Inferior parietal cortex (tissue), 1 donor: ENCODE results near the gene GPR25.
A peak's percentile ranks its signal among the peaks of the same experiment; 100 is the strongest.

Source experiments
- DNase-seq: peaks from one replicate; pipeline ENCODE4 v3.0.0-alpha.2; 2016; ENCODE audit errors: extremely low spot score

The GPR25 gene

DNA sequence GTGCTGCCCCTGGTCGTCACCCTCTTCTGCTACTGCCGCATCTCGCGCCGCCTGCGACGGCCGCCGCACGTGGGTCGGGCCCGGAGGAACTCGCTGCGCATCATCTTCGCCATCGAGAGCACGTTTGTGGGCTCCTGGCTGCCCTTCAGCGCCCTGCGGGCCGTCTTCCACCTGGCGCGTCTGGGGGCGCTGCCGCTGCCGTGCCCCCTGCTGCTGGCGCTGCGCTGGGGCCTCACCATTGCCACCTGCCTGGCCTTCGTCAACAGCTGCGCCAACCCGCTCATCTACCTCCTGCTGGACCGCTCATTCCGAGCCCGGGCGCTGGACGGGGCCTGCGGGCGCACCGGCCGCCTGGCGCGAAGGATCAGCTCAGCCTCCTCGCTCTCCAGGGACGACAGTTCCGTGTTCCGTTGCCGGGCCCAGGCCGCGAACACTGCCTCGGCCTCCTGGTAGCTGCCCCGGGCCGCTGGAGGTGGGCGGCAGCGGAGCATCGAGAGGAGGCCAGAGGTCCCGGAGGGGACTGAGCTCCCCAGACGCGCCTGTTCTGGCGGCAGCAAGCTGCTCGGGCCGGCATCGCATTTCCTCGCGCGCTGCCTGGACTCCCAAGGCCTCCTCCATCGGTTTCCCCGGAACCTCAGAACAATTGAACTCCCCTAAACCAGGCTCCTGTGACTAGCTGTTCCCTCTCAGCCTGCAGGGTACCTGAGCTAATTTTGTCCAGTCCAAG lies 1.1 kb downstream of the GPR25 start:
- no peak for DNase-seq

DNA sequence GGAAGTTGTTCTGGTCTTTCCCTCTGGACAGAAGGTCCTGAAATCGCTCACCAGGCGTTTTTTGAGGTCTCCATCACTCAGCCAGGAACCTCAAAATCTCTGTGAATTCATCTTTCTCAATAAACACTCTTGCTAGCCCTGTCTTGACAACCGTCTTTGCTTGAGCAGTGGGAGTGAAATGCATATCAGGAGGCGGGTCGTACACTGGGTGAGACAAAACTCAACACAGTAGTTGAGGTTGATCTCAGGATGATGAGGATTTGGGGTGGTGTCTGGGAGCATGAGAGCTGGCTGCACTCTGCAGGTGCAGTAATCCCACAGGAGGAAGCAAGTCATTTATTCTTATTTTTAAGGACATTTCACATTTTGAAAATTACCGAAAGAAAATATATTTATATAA lies 1.9 kb downstream of the GPR25 start:
- no peak for DNase-seq

GRCh38 chr1:200875416-200875815 lies 2.6 kb downstream of the GPR25 start:
- no peak for DNase-seq

DNA sequence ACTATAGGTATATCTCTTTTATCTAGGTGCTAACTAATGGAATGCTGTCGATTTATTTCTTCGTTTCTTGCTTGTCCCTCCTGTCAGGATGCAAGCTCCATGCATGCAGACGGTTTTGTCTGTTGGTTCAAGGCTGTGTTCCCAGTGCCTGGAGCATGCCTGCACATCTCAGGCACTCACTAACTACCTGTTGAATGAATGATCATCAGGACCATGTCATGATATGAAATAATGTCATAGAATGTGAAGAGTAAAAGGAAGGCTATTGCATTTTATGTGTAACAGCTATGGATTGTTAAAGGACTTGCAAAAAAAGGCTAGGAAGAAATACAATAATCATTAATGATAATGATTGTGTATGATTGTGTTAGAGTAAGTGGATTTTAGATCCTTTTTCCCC lies 4.2 kb downstream of the GPR25 start:
- DNase-seq = no peak

GRCh38 chr1:200877839-200878551 lies 5.2 kb downstream of the GPR25 start:
- no peak for DNase-seq

- DNase-seq = no peak
Measured at GRCh38 chr1:200880212-200880611, 7.4 kb downstream of the GPR25 start.

GRCh38 chr1:200883118-200883517 lies 10.3 kb downstream of the GPR25 start:
- no peak for DNase-seq

DNA sequence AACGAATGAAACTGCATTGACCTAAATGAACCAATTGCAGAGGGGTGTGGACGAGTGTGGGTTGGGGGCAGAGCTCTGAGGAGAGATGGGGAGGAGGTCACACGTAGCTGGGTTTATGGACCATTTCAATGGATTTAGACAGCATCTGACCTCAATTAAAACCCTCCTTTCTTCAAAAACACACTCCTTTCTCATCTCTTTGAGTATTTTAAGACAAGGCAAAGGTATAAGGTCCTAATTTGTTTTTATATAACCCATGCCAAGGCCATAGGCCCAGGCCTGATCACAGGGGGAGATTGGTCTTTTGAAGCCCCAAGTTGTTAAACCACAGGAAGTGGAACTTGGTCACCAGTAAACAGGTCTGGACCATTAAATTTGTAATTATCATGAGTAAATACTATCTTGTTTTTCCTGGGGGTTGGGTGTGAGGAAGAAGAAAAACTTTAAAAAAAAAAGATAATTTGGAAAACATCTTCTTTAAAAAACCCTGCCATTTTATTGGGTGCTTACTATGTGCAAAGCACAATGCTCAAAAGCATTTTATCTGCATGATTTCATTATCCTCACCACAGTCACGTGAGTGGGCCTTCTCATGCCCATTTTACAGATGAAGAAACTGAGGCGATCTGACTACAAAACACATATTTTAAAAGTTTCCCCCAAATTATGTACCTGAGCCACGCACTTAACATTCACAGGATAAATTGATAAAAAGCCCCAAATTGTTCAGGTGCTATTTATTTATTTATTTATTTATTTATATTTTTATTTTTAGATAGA lies 13.0 kb downstream of the GPR25 start:
- no peak for DNase-seq

DNA sequence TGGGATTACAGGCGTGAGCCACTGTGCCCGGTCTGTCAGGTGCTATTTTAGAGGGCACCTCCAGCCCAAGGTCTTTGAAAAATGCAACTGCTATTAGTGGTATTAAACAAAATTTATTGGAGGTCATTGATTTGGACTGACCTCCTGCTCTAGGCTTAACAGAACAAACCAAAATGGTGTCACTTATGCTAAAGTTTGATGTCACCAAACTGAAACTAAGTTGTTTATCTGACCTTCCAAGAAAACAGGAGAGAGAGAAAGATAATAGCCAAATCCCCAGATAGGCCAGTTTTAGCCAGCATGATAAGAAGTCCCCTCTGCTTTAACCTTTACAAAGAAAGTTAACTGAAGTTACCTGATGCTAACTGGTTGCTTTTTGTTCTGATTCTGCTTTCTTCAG lies 13.8 kb downstream of the GPR25 start:
- DNase-seq = no peak

GRCh38 chr1:200887036-200887435 lies 14.3 kb downstream of the GPR25 start:
- no peak for DNase-seq

GRCh38 chr1:200887772-200888348 lies 15.1 kb downstream of the GPR25 start:
- DNase-seq = no peak

DNA sequence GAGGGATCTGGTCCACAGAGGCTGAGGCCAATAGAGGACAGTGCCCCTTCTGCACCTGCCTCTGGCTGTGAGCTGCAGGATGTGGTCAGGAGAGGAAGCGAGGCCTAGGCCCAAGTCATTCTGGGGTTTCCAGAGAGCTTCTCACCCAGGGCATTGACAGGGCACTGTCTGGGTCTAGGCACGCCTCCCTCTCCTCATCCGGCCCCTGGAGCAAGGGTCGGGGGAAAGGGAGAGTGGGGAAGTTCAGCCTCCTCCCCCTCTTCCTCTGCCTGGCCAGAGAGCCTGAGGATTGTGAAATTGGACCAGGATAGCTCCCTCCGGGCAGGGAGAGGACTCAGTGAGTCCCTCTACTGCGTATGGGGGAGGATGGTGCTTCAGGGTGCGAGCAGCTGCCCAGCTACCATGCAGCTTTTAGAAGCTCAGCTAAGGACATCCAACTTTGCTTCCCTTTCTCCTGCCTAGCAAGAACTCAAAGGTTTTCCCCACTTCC lies 15.6 kb downstream of the GPR25 start:
- DNase-seq = no peak

DNA sequence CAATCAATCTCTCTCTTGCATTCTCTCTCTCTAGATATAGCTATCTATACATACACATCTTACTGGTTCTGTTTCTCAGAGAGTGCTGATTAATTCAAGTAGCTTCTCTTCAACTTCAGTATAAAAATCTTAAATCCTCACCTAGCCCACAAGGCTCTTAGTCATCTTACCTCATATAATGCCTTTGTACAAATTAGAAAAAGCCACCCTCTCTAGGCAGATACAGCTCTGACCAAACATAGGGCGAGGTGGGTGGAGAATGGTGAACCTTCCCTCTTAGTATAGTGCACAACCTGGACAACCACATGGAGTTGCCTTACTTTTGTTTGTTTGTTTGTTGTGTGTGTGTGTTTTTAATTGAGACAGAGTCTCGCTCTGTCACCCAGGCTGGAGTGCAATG lies 16.8 kb downstream of the GPR25 start:
- DNase-seq = no peak

- no peak for DNase-seq
Measured at GRCh38 chr1:200890027-200890426, 17.2 kb downstream of the GPR25 start.

DNA sequence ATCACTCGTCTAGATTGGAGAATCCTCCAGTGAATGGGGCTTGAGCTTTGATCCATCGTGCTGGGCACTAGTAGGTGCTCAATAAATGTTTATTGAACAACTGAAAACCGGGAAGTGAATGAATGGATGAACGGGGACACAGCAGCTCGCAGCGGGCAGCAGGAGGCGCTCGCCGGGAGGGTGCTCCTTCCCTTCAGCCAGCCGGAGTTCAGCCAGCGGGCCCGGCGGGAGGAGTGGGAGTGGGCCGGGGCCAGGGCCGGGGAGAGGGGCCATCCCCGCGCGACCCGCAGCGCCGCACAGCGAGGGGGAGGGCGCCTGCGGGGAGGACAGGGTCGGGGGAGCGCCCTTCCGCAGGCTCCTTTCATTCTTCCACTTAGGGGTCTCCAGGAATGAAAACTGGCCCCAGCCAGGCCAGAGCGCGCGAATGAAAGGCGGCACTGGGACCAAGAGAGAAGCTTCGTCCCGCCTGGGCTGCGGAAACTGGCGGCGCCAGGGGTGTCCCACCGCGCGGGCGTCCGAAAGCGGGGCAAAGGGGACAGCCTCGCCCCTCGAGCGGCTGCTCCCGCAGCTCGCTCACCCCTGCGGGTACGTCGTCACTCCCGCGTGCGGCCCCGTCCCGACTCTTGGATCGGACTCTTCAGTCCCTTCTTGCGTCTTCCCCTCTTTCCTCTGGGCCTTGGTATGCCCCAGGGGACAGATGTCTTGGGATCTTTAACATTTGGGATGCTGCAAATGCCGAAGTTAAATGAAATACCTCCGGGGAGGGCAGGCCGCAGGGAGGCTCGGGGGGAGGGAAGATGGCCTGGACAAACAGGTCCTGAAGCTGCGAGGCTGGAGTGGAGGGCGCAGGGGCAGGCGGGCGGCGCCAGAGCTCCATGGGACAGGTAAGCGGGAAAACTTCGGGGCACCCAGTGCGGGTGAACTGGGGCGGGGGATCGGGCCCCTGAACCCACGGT lies 18.3 kb downstream of the GPR25 start:
- peak; percentile 25 for DNase-seq

- DNase-seq = no peak
Measured at GRCh38 chr1:200891774-200892157, 19.0 kb downstream of the GPR25 start.

DNA sequence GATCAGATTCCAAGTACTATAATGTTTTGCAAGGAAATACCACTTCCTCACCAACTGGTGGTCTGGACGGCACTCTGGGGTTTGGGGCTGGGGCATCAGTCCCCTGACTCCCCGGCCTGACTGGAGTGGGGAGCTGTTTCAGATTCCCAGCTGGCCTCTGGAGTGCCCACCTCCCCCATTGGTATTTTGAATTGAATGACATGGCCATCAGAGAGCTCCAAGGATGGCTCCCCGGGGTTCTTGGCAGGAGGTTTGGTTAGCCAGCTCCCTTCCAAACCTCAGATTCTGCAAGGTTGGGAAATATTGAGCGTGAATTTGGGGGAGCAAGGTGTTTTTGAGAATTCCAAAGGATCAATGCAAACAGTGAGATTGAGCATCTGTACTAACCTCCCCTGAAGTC lies 19.8 kb downstream of the GPR25 start:
- DNase-seq = no peak

GRCh38 chr1:200892958-200893357 lies 20.2 kb downstream of the GPR25 start:
- DNase-seq = no peak

- DNase-seq = no peak
Measured at GRCh38 chr1:200893411-200893901, 20.7 kb downstream of the GPR25 start.

DNA sequence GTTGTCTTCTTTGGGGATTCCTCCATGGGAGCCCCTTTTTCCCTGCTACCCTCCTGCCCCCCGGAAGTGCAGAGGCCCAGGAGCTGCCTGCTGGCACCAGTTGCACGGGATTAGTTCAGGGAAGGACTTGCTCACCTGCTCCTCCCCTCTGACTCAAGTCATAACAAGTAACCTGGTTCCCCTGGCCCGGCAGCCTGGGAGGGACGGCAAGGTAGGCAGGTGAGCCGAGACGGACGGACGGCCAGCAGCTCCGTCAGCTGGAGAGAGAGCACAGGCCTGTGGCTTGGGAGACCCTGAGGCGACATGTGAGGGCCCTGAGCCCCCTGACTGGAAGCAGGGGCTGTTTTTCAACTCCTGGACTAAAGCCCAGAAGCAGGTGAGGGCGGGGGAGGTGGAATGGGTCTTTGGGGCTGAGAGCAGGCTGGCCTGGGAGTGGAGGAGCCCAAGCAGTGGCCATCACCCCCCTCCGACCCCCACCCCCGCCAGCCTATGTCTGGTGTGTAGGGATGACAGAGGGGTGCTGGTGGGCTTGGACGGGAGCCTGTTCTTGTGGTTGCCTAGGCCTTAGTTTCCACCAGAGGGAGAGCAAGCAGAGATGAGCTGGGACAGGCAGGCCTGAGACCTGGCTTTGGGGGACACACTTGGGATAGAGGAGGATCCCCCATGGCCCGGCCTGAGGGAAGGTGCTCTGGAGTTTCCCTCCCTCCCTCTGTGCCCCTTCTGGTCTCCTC lies 22.1 kb downstream of the GPR25 start, which contains the start of gene INAVA:
TSS of gene INAVA (plus strand) at position 189 of the 731 bp plus-strand sequence. CDS start 3,501 bp downstream, outside the sequence.
- DNase-seq = no peak
